NB4 (cell line): Measurements from ENCODE around the gene DENND5B.

Source experiments
- POLR2A ChIP-seq: IDR thresholded peaks from 2 replicates; pipeline ENCODE4 v1.6.1; 2011; ENCODE audit warnings: mild to moderate bottlenecking; ENCODE audit not compliant: insufficient read length; ENCODE audit errors: extremely low read depth
- TF ChIP-seq, protein P1 (sequence below): IDR thresholded peaks from one replicate; pipeline ENCODE4 v1.5.1; 2012; ENCODE audit warnings: low read depth, low read length
- TF ChIP-seq, protein P2 (sequence below): IDR thresholded peaks from 2 replicates; pipeline ENCODE4 v1.6.1; 2011; ENCODE audit warnings: low read depth, low read length

DNA sequence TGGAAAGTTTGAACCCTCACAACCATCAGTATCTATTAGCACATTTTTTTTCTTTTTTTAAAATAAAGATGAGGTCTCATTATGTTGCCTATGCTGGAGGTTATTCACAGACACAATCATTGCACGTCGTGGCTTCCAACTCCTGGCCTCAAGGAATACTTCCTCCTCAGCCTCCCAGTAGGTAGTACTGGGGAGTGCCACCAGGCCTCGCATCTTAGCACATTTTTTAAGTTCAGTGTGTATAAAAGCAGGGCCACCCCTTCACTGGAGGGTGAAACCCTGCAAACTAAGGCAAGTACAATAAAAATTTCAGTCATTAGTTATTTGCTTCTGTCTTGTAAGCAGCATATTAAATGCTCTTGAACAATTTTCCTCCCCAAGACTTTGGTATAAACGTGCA is 150.8 kb downstream of the DENND5B start:
- TF ChIP-seq POLR2A = no peak
- TF ChIP-seq, protein P1, sequence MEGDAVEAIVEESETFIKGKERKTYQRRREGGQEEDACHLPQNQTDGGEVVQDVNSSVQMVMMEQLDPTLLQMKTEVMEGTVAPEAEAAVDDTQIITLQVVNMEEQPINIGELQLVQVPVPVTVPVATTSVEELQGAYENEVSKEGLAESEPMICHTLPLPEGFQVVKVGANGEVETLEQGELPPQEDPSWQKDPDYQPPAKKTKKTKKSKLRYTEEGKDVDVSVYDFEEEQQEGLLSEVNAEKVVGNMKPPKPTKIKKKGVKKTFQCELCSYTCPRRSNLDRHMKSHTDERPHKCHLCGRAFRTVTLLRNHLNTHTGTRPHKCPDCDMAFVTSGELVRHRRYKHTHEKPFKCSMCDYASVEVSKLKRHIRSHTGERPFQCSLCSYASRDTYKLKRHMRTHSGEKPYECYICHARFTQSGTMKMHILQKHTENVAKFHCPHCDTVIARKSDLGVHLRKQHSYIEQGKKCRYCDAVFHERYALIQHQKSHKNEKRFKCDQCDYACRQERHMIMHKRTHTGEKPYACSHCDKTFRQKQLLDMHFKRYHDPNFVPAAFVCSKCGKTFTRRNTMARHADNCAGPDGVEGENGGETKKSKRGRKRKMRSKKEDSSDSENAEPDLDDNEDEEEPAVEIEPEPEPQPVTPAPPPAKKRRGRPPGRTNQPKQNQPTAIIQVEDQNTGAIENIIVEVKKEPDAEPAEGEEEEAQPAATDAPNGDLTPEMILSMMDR = no peak
- TF ChIP-seq, protein P2, sequence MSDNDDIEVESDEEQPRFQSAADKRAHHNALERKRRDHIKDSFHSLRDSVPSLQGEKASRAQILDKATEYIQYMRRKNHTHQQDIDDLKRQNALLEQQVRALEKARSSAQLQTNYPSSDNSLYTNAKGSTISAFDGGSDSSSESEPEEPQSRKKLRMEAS = no peak
